Fibroblast of lung (primary cell): ENCODE results near the gene NINL.

ENCODE experiments used
- CTCF ChIP-seq, 2 donors: IDR thresholded peaks in 1 of 2; conservative IDR thresholded peaks in 1 of 2; 1 replicate in 1 of 2; 2 replicates in 1 of 2; pipeline ENCODE4 v1.5.1; 2011 to 2012; ENCODE audit warnings: low read length in 2 of 2, control low read depth in 1 of 2, inconsistent platforms in 1 of 2, low read depth in 1 of 2, mild to moderate bottlenecking in 1 of 2
- EZH2 ChIP-seq: IDR thresholded peaks from 2 replicates; pipeline ENCODE4 v1.5.1; 2012; ENCODE audit warnings: low read length, control low read depth, mild to moderate bottlenecking; ENCODE audit errors: missing control alignments

- peak; percentile 50 to 60 for TF ChIP-seq CTCF (conservative IDR thresholded peaks at IDR 0.05 in 1 of 2, IDR thresholded peaks at IDR 0.05 in 1 of 2; ENCODE audit: low read depth in 1 of 2, low read length in 2 of 2)
- no peak for TF ChIP-seq EZH2
These were observed 45.3 kb downstream of the NINL start for GRCh38 chr20:25539742-25540672.
